ENCODE measurements around the gene MYEF2.

DNA sequence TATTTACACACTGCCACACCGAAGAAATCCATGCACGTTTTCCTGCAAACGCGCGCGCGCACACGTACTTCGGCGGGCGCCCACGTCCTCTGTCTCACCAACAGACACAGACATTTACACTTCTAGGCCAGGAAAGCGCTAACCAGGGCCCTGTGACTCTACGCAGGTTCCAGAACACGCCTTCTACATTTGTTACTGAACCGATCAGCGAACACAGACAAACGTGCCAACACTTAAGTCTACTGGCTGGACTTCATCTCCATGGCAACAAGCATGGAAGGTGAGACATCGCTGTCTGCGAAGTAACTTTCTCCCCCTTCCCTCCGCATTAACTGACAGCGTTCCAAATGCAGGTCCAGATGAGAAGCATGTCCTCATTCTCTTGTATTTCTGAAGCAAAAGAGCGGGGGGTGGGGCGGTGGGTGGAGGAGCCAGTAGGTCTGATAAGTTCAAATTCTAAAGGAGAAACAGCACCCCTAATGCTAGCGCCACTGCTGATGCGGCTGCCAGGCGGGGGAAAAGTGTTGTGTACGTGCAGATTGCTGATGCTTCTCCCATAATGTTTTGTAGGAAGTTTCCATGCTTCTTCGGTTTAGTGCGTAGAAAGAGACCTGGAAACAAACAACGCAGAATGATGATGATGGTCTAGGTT, 13.6 kb upstream of the MYEF2 start, which contains the start of gene CTXN2:
- no peak for TF ChIP-seq POLR2AphosphoS5 (IDR thresholded peaks at IDR 0.05; ENCODE audit: borderline replicate concordance, low read depth, low read length)
- TF ChIP-seq EZH2 (IDR thresholded peaks at IDR 0.05): no peak
- TF ChIP-seq FOXP2 (optimal IDR thresholded peaks at IDR 0.05; ENCODE audit: control extremely low read depth, extremely low read length, insufficient read depth): no peak
